ENCODE data around the gene GDNF. TPM values are rescaled to one million over a fixed set of nuclear protein-coding genes. Genes with fewer than 3 reads are reported as not detected.

The GDNF gene
- total RNA-seq, 1 donor, result 0.54 TPM

DNA sequence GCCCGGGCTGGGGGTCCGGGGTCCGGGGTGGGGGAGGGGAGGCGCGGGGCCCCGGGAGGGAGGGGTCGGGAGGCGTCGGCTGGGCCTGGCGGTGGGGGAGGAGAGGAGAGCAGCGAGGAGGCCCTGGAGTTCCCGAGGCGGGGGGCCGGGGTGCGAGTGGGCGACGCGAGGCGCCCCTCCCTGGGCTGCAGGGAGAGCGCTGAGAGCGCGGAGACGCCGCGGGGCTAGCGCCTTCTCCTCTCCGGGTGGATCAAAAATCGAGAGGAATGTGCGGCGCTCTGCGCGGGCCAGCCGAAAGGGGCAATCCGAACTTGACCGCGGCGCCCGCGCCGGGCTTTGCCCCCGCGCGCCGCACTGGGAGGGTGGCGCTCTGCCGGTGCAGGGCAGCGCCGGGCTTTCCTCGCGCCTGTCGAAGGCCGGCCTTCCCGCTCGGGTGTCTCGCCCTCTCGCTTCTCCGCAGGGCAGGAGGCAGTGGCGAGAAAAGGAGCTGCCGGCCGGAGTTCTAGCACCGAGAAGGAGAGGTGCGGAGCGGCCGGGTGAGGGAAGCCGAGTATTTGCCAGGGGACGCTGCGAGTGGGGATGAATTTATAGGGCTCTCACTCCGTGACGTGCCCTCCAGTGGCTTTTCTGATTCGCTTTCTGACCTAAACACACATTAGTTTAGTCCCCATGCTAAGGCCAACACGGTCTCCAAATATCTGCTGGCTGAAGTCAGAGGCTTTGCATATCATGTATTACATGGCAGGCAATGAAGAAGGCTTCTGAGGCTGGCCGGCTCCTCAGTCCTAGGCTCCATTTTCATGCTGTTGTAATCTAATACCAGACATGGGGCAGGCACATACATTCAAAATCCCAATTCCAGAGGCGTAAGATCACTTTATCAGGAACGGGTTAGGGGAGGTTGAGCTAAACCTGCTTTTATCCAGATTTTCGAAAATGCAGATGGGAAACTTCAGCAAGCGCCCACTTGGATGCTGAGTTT, 503 bp upstream of the GDNF start:
- H3K4me3 ChIP-seq (ENCODE audit: low read depth, low read length), result peak overlapping the region; percentile 68
- peak; percentile 65 for DNase-seq (ENCODE audit: low read depth)
- TF ChIP-seq, protein P1, sequence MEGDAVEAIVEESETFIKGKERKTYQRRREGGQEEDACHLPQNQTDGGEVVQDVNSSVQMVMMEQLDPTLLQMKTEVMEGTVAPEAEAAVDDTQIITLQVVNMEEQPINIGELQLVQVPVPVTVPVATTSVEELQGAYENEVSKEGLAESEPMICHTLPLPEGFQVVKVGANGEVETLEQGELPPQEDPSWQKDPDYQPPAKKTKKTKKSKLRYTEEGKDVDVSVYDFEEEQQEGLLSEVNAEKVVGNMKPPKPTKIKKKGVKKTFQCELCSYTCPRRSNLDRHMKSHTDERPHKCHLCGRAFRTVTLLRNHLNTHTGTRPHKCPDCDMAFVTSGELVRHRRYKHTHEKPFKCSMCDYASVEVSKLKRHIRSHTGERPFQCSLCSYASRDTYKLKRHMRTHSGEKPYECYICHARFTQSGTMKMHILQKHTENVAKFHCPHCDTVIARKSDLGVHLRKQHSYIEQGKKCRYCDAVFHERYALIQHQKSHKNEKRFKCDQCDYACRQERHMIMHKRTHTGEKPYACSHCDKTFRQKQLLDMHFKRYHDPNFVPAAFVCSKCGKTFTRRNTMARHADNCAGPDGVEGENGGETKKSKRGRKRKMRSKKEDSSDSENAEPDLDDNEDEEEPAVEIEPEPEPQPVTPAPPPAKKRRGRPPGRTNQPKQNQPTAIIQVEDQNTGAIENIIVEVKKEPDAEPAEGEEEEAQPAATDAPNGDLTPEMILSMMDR (IDR thresholded peaks at IDR 0.05; ENCODE audit: insufficient read depth, low read length), result peak; percentile 18

DNA sequence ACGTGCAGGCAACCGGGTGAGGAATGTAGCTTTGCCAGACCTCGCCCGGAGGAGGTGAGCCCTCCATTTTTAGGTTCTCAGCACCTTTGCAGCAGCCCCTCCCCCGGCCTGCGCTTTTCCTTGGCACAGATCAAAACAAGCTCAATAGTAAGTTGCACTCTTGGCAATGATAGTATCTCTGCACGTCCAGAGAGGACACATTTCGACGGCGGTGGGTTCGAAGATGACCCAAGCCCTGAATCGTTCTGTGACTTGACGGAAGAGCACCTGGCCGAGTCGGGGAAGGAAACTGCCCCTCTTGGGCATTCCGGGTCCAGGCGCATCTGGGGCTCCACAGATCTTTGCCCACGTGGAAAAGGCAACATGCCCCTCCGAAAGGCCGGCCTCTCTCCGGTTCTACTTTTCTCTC, 904 bp downstream of the GDNF start:
- H3K4me3 ChIP-seq (ENCODE audit: low read depth, low read length), result peak overlapping the region; percentile 68
- no peak for DNase-seq (ENCODE audit: low read depth)
- TF ChIP-seq, protein P1 (IDR thresholded peaks at IDR 0.05; ENCODE audit: insufficient read depth, low read length), result no peak

DNA sequence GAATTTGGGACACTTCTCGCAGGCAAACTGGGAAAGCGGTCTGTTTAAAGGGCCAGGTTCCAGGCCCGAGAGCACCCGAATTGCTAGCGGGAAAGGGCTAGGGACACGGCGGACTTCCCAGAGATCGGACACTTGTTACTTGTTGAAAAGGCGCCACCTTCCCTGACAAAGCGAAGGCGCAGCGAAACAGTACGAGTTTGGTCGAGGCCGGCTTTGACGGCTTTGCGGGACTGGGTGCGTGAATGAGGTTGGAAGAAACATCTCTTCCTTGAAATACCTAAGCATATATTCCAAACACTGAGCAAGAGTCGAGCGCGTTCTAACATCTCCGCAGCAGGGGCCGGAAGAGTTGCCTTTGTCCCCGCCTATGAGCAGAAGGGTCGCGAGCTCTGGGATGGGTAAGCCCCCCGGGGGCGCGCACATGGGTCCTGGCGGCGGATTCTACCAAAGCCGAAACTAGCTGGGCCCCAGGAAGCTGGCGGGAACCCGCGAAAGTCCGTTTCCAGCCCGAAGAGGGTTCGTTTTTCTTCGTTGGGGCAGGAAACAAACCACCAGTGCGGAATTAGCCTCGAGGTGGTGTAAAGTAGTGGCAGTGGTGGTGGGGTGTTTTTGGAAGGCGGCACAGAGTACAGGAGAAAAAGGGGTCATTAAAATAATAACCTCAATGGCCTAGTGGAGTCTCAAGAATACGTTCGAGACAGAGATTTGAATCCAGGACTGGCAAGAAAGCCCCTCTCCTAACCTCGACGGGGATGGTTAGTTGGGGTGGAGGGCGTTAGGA, 1.5 kb downstream of the GDNF start:
- H3K4me3 ChIP-seq (ENCODE audit: low read depth, low read length), result peak overlapping the region; percentile 68
- peak; percentile 33 for DNase-seq (ENCODE audit: low read depth)
- TF ChIP-seq, protein P1 (IDR thresholded peaks at IDR 0.05; ENCODE audit: insufficient read depth, low read length), result no peak

DNA sequence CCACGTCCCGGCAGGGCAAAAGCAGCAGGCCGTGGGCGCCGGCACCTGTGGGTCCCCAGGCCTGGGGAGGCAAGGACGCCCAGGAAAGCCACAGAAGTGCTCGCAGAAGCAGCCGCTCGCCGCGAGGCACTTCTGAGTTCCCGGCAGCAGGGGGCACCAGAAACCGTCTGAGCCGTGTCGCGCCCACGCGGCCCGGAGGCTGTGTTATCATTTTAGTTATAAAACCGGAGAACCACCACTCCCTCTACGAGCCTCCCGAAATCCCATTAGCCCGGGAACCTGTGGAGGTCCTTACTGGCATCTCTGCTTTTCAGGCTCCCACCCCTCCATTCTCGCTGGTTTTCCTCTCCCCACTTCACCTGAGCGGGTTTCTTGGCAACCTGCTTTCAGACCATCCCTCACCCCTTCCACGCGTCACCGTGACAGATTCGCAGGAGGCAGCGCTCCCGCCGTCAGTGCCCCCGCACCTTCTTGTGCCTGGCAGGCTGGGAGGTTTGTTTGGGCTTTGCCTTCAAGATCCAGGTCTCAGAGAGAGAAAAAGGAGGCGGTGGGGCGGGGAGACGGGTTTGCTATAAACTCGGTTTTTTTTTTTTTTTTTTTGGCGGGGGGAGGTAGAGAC, 2.3 kb downstream of the GDNF start:
- TF ChIP-seq, protein P1 (IDR thresholded peaks at IDR 0.05; ENCODE audit: insufficient read depth, low read length), result peak; percentile 86
- H3K4me3 ChIP-seq (ENCODE audit: low read depth, low read length), result peak overlapping the region; percentile 68
- DNase-seq (ENCODE audit: low read depth), result peak; percentile 79

DNA sequence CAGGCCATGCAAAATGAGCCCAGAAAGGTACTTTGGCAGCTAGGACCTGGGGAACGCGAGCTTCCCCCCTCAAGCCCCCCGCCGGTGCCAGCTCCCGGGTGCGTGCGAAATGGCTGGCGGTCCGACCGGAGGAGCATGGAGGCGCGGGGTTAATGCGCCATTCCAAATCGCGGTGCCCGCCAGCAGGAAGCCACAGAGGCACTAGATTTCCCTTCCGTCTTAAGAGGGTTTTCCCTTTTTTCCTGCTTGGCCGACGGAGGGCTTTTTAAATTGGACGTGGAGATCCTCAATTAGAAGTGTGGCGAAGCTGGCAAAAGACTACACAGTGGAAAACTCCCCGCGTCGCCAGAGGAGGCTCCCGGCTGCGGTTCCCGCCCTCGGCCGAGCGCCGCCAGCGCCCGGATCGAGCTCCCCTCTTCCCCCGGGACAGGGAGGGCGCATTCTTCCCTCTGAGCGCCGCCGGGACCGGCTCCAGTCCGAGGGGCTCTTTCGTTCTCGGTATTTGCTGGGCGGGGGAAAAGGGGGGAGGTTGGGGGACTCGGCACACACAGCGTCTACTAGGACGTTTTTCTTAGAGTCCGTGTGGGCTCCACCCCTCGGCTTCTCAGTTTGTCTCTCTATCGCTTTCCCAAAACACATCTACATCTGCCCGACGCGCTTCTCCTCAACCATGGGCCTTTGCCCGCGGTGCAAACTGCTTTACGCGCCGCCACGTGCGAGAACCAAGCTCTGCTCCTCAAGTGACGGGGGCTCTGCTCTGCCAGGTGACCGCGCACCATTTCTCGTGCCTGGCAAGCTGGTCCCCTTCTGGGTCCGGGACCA, 3.0 kb downstream of the GDNF start:
- TF ChIP-seq, protein P1 (IDR thresholded peaks at IDR 0.05; ENCODE audit: insufficient read depth, low read length), result peak; percentile 7
- DNase-seq (ENCODE audit: low read depth), result peak; percentile 57
- peak overlapping the region; percentile 62 for H3K4me3 ChIP-seq (ENCODE audit: low read depth, low read length)

DNA sequence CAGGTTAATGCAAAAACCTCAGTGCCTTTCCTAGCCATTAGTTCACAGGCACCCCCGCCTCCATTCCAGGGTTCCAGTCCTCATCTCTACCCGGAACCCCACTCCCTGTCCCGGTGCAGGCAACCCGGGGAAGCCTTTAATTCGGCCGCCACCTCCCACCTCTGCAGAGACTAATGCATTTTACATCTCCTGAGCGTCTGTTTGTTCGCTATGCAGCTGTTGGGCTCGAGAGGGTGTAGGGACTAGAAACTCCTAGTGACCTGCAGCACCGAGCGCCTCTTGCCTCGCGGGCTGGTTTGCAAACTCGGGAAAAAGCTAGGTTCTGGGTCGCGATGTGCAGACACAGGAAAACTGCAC, 3.6 kb downstream of the GDNF start:
- no peak for DNase-seq (ENCODE audit: low read depth)
- TF ChIP-seq, protein P1 (IDR thresholded peaks at IDR 0.05; ENCODE audit: insufficient read depth, low read length), result no peak
- peak overlapping the region; percentile 62 for H3K4me3 ChIP-seq (ENCODE audit: low read depth, low read length)

All from fibroblast of the aortic adventitia (primary cell).